ENCODE measurements around the gene GPR39. TPM values are rescaled to one million over a fixed set of nuclear protein-coding genes. Genes with fewer than 3 reads are reported as not detected.

The GPR39 gene
- total and polyA plus RNA-seq, 10 donors: 0.05 TPM; not detected in 9

DNA sequence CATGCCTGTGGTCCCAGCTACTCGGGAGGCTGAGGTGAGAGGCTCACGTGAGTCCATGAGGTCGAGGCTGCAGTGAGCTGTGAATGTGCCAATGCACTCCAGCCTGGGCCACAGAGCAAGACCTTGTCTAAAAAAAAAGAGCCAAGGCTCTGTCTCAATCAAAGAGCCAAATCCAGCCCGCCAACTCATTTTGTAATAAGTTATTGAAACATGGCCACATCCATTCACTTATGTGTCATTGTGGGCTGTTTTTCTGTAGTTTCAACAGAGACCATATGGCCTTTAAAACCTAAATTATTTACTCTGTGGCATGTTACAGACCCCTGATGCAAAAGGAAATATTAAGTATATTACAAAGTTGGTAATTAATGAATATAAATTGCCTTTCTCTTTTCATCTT is 60.8 kb downstream of the GPR39 start:
- Histone ChIP-seq H3K4me3 (no peak overlapping the region), H3K36me3 (no peaks in the 10 kb centered on the region), H3K4me1 (no peaks in the 10 kb centered on the region), H3K9me3 (peaks cover 0 to 23% (median 0%) of the 10 kb centered on the region in 8 donors), H3K27me3 (replicated peaks in 1 of 7) (no peaks in the 10 kb centered on the region), H3K27ac (no peak overlapping the region)
- no peak for DNase-seq
- WGBS, 5 donors: 78 to 88% (median 83%) methylated on average over 4 of the region's 4 CpGs
- TF ChIP-seq, protein P1, sequence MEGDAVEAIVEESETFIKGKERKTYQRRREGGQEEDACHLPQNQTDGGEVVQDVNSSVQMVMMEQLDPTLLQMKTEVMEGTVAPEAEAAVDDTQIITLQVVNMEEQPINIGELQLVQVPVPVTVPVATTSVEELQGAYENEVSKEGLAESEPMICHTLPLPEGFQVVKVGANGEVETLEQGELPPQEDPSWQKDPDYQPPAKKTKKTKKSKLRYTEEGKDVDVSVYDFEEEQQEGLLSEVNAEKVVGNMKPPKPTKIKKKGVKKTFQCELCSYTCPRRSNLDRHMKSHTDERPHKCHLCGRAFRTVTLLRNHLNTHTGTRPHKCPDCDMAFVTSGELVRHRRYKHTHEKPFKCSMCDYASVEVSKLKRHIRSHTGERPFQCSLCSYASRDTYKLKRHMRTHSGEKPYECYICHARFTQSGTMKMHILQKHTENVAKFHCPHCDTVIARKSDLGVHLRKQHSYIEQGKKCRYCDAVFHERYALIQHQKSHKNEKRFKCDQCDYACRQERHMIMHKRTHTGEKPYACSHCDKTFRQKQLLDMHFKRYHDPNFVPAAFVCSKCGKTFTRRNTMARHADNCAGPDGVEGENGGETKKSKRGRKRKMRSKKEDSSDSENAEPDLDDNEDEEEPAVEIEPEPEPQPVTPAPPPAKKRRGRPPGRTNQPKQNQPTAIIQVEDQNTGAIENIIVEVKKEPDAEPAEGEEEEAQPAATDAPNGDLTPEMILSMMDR (IDR thresholded peaks at IDR 0.05 in 8 of 11, conservative IDR thresholded peaks at IDR 0.05 in 3 of 11): no peak
- TF ChIP-seq POLR2A (IDR thresholded peaks at IDR 0.05): no peak
- TF ChIP-seq POLR2AphosphoS5 (IDR thresholded peaks at IDR 0.05): no peak
- intact Hi-C loops (cut with DNase I; ENCODE audit: low total_unique reads): no loop called here

DNA sequence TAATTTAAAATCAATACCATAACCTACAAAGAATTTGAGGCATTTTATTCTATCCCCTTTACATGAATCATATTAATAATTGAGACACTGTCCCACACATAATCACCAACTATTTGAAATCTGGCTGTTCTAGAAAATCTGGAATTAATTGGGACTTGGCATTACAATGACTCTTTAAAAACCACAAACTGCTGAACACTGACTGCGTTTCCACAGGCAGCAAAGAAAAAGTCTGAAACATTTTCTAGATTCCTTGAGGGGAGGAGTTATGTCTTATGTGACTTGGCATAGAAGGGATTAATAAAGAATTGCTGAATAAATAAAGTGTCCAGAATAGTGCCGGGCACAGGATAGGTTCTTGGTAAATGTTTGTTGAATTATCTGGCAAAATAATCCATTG is 61.4 kb downstream of the GPR39 start:
- no peaks in the 10 kb centered on the region for H3K4me1 ChIP-seq
- no peak overlapping the region for H3K4me3 ChIP-seq
- no peak overlapping the region for H3K27ac ChIP-seq
- peaks cover 0 to 21% (median 0%) of the 10 kb centered on the region in 8 donors for H3K9me3 ChIP-seq
- 67 to 87% (median 79%) methylated on average over 2 of the region's 2 CpGs for WGBS, 5 donors
- no peak for DNase-seq
- intact Hi-C loops (cut with DNase I; ENCODE audit: low total_unique reads): no loop called here
- no peaks in the 10 kb centered on the region for H3K36me3 ChIP-seq
- no peaks in the 10 kb centered on the region for H3K27me3 ChIP-seq (replicated peaks in 1 of 7)
- TF ChIP-seq POLR2A (IDR thresholded peaks at IDR 0.05) (no peak), POLR2AphosphoS5 (IDR thresholded peaks at IDR 0.05) (no peak)
- TF ChIP-seq, protein P1 (IDR thresholded peaks at IDR 0.05 in 8 of 11, conservative IDR thresholded peaks at IDR 0.05 in 3 of 11): no peak

DNA sequence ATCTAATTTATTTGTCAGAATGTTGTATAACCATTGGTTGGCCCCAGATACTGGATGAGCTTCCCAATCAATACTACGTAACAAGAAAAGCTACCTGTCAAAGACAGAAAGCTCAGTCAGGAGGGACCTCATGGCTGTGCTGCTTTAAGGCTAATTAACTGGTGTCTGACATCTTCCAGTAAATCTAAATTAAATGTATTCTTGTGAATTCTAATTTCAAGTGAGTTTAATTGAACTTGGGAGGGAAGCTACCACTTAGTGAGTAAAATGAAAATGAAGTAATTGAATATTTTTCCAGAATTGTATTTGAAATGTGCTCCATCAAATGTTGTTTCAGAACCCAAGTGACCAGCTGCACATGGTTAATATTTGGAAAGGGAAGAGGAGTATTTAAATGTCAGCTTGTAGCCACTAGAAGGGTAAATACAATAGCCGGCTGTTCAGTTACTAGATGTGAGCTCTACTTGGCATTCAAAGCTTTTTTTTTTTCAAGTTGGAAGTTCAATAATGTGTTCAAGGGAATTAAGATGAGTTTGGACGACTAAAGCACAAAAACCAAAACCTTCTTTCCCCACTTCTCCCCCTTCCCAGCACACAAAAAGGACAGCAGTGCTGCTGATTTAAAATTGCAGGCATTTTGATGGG is 62.0 kb downstream of the GPR39 start:
- 64 to 91% (median 72%) methylated on average over 3 of the region's 3 CpGs for WGBS, 5 donors
- intact Hi-C loops (cut with DNase I; ENCODE audit: low total_unique reads): no loop called here
- Histone ChIP-seq H3K27me3 (replicated peaks in 1 of 7) (no peaks in the 10 kb centered on the region), H3K36me3 (no peaks in the 10 kb centered on the region), H3K4me3 (no peak overlapping the region), H3K4me1 (no peaks in the 10 kb centered on the region), H3K9me3 (peaks cover 0 to 15% (median 0%) of the 10 kb centered on the region in 8 donors), H3K27ac (no peak overlapping the region)
- TF ChIP-seq, protein P1 (IDR thresholded peaks at IDR 0.05 in 8 of 11, conservative IDR thresholded peaks at IDR 0.05 in 3 of 11): no peak
- no peak for TF ChIP-seq POLR2AphosphoS5 (IDR thresholded peaks at IDR 0.05)
- TF ChIP-seq POLR2A (IDR thresholded peaks at IDR 0.05): no peak
- no peak for DNase-seq

DNA sequence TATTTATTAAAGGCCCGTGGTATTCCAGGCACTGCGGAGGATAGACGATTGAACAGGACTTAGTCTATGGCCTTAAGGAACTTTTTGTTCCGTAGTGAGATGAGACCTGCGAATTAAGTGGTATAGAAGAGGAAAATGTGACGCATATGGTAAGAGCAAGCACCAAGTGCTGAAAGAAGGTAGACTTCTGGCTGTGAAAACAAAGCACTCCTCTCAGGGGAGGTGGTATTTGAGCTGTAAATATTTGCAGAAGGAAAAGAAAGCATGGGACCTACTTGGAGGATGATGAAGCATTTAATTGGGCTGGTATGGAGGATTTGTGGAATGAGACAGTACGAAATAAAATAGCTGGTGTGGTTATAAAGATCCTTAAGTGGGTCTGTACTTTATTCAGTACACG is 62.5 kb downstream of the GPR39 start:
- Histone ChIP-seq H3K4me3 (no peak overlapping the region), H3K36me3 (no peaks in the 10 kb centered on the region), H3K9me3 (peaks cover 0 to 14% (median 0%) of the 10 kb centered on the region in 8 donors), H3K4me1 (no peaks in the 10 kb centered on the region), H3K27me3 (replicated peaks in 1 of 7) (no peaks in the 10 kb centered on the region), H3K27ac (no peak overlapping the region)
- intact Hi-C loops (cut with DNase I; ENCODE audit: low total_unique reads): no loop called here
- DNase-seq: no peak
- 79 to 88% (median 85%) methylated on average over 8 of the region's 8 CpGs for WGBS, 5 donors
- no peak for TF ChIP-seq POLR2AphosphoS5 (IDR thresholded peaks at IDR 0.05)
- TF ChIP-seq, protein P1 (IDR thresholded peaks at IDR 0.05 in 8 of 11, conservative IDR thresholded peaks at IDR 0.05 in 3 of 11): no peak
- TF ChIP-seq POLR2A (IDR thresholded peaks at IDR 0.05): no peak

Measured in spleen (tissue), 11 donors.